Right lobe of liver (tissue), 4 donors: ENCODE measurements around the gene MUS81.

Experiments
- POLR2A ChIP-seq: fragments of 450-650 bp; IDR thresholded peaks from one replicate; pipeline ENCODE4 v1.6.1; 2017; ENCODE audit warnings: antibody characterized with exemption, mild to moderate bottlenecking
- TF ChIP-seq, protein P1 (sequence below), 4 donors: fragments of 200-600 bp in 3 of 4; fragments of 450-650 bp in 1 of 4; IDR thresholded peaks; one replicate each; pipeline versions ENCODE4 v1.5.1 to v1.8.0; 2016 to 2022; ENCODE audit warnings: antibody characterized with exemption in 4 of 4, mild to moderate bottlenecking in 2 of 4
- donor health status: DM: no; HTN: no; CAD: no.
- donor health status: DM: no; HTN: no; CAD: no.
- donor health status: DM: no; HTN: yes; CAD: no.

DNA sequence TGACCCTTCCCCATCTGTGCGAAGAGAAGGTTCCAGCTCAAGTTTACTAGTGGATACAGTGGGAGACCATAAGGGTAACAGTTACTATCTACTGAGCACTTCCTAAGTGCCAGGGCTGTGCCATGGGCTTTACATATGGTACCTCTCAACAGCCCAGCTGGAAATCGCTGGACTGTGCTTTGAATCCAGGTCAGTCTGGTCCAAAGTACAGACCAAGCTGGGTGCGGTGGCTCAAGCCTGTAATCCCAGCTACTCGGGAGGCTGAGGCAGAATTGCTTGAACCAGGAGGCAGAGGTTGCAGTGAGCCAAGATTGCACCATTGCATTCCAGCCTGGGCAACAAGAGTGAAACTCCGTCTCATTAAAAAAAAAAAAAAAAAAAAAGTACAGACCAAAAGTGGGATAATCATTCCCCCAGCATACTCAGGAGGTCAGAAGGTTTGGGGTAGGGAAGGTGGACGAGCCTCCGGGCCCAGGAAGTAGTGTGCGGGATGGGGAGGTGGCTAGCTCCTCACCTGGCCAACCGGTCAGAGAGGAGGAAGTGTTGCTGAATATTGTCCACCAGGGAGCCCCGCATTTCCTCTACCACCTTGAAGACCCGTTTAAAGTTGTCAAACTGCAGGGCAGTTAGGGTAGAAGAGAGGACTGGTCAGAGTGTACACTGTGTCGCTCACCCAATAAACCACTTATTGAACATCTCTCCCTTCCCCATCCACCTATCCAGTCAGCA lies 25.7 kb downstream of the MUS81 start:
- TF ChIP-seq POLR2A = no peak
- TF ChIP-seq, protein P1, sequence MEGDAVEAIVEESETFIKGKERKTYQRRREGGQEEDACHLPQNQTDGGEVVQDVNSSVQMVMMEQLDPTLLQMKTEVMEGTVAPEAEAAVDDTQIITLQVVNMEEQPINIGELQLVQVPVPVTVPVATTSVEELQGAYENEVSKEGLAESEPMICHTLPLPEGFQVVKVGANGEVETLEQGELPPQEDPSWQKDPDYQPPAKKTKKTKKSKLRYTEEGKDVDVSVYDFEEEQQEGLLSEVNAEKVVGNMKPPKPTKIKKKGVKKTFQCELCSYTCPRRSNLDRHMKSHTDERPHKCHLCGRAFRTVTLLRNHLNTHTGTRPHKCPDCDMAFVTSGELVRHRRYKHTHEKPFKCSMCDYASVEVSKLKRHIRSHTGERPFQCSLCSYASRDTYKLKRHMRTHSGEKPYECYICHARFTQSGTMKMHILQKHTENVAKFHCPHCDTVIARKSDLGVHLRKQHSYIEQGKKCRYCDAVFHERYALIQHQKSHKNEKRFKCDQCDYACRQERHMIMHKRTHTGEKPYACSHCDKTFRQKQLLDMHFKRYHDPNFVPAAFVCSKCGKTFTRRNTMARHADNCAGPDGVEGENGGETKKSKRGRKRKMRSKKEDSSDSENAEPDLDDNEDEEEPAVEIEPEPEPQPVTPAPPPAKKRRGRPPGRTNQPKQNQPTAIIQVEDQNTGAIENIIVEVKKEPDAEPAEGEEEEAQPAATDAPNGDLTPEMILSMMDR (IDR thresholded peaks at IDR 0.05) = no peak
